Dedifferentiated amniotic fluid mesenchymal stem cell (primary cell): Measurements from ENCODE around the gene FAR2.

ENCODE experiments used
- DNase-seq: peaks from one replicate; pipeline ENCODE4 v3.0.0-alpha.2; 2016; ENCODE audit errors: extremely low spot score

Gene FAR2

GRCh38 chr12:29204521-29204920 is 55.4 kb downstream of the FAR2 start:
- DNase-seq = no peak

GRCh38 chr12:29207120-29207519 is 58.0 kb downstream of the FAR2 start:
- DNase-seq = no peak

- no peak for DNase-seq
Measured at GRCh38 chr12:29208060-29208459, 59.0 kb downstream of the FAR2 start.

GRCh38 chr12:29208936-29209701 is 60.0 kb downstream of the FAR2 start:
- no peak for DNase-seq

- no peak for DNase-seq
Measured at GRCh38 chr12:29211696-29212095, 62.6 kb downstream of the FAR2 start.

- DNase-seq = no peak
Measured at GRCh38 chr12:29212682-29213403, 63.8 kb downstream of the FAR2 start.

- no peak for DNase-seq
Measured at GRCh38 chr12:29216266-29216665, 67.2 kb downstream of the FAR2 start.

GRCh38 chr12:29216797-29217575 is 67.9 kb downstream of the FAR2 start:
- DNase-seq = peak; percentile 17

- no peak for DNase-seq
Measured at GRCh38 chr12:29220632-29221336, 71.7 kb downstream of the FAR2 start.

GRCh38 chr12:29222200-29222599 is 73.1 kb downstream of the FAR2 start:
- no peak for DNase-seq

- DNase-seq = no peak
Measured at GRCh38 chr12:29223426-29223825, 74.3 kb downstream of the FAR2 start.

- no peak for DNase-seq
Measured at GRCh38 chr12:29223956-29224543, 75.0 kb downstream of the FAR2 start.

- peak; percentile 19 for DNase-seq
Measured at GRCh38 chr12:29224572-29224971, 75.5 kb downstream of the FAR2 start.

GRCh38 chr12:29225834-29226233 is 76.8 kb downstream of the FAR2 start:
- DNase-seq = no peak

- DNase-seq = peak; percentile 40
Measured at GRCh38 chr12:29226616-29227015, 77.5 kb downstream of the FAR2 start.

GRCh38 chr12:29228474-29229157 is 79.5 kb downstream of the FAR2 start:
- DNase-seq = no peak

- no peak for DNase-seq
Measured at GRCh38 chr12:29229158-29229505, 80.1 kb downstream of the FAR2 start.

- no peak for DNase-seq
Measured at GRCh38 chr12:29229937-29230336, 80.9 kb downstream of the FAR2 start.

- DNase-seq = no peak
Measured at GRCh38 chr12:29230800-29231560, 81.9 kb downstream of the FAR2 start.

GRCh38 chr12:29232086-29232485 is 83.0 kb downstream of the FAR2 start:
- DNase-seq = no peak
